HCT116 (cell line): ENCODE measurements around the gene GTF2H4. TPM values are rescaled to one million over a fixed set of nuclear protein-coding genes. Genes with fewer than 3 reads are reported as not detected.

Source experiments
- ATAC-seq: fragments of 200-7000 bp; cut with Tn5 transposase; 2 replicates; pipeline ENCODE4 v1.9.1; 2020; ENCODE audit warnings: mild to moderate bottlenecking, moderate library complexity
- BruUV-seq: library from RNA; stranded (reverse); fragments of 400-500 nt; replicated peaks from 2 replicates; lab custom pipeline; 2021; lab: Mats Ljungman, UMichigan
- CTCF ChIA-PET: fragments of 300-600 bp; sonication (Branson Sonifier 250); formaldehyde crosslinking; loops from one replicate; lab custom pipeline; 2021; ENCODE audit warnings: antibody characterized with exemption; lab: Charles Lee
- POLR2A ChIA-PET: fragments of 300-600, 350-600 bp; sonication (Branson Sonifier 250); formaldehyde crosslinking; loops from one replicate; lab custom pipeline; 2021; ENCODE audit warnings: antibody characterized with exemption; lab: Charles Lee
- RAD21 ChIA-PET, 2 experiments: fragments of 300-600 bp; sonication (Branson Sonifier 250); formaldehyde crosslinking; loops; one replicate each; lab custom pipeline; 2023; ENCODE audit warnings: low total read pairs in 2 of 2; ENCODE audit not compliant: uncharacterized antibody in 2 of 2, unreplicated experiment in 2 of 2, low non-redundant PET in 1 of 2; lab: Charles Lee
- DNase-seq: peaks from one replicate; pipeline ENCODE4 v3.0.0-alpha.2; 2010; ENCODE audit warnings: low read depth, low spot score
- H2AFZ ChIP-seq: fragments of 200-600 bp; shearing (Covaris generic), sonication (generic); 2 replicates; pipeline ENCODE4 v1.6.1; 2017; ENCODE audit warnings: low read depth, mixed run types, mixed read lengths, antibody characterized with exemption, low read length; ENCODE audit not compliant: poor library complexity, severe bottlenecking
- H3K27ac ChIP-seq: 2 replicates; pipeline ENCODE4 v1.5.1; 2012; ENCODE audit warnings: low read depth, low read length
- H3K27me3 ChIP-seq: fragments of 200-600 bp; sonication (generic); 2 replicates; pipeline ENCODE4 v1.6.1; 2016; ENCODE audit warnings: mixed run types, low read length, mixed read lengths; ENCODE audit not compliant: insufficient read depth
- H3K36me3 ChIP-seq, 2 experiments: fragments of 200-500 bp in 1 of 2; fragments of 200-600 bp in 1 of 2; sonication (Bioruptor generic) in 1 of 2; sonication (generic) in 1 of 2; 2 replicates each; pipeline versions ENCODE4 v1.5.1 to v1.6.1; 2014 to 2016; ENCODE audit warnings: low read length in 2 of 2, inconsistent platforms in 1 of 2, mixed read lengths in 1 of 2, mixed run types in 1 of 2; ENCODE audit not compliant: insufficient read depth in 2 of 2, control insufficient read depth in 1 of 2
- H3K4me1 ChIP-seq, 2 experiments: fragments of 200-600 bp in 1 of 2; sonication (generic) in 1 of 2; 2 replicates each; pipeline versions ENCODE4 v1.5.1 to v1.6.1; 2012 to 2017; ENCODE audit warnings: low read length in 2 of 2, inconsistent platforms in 1 of 2, mild to moderate bottlenecking in 1 of 2, mixed read lengths in 1 of 2, mixed run types in 1 of 2, moderate library complexity in 1 of 2; ENCODE audit not compliant: insufficient read depth in 2 of 2, control insufficient read depth in 1 of 2
- H3K4me2 ChIP-seq: fragments of 200-600 bp; sonication (generic); 2 replicates; pipeline ENCODE4 v1.6.1; 2017; ENCODE audit warnings: mixed run types, low read length, mixed read lengths
- H3K4me3 ChIP-seq, 2 experiments: fragments of 200-600 bp in 1 of 2; sonication (generic) in 1 of 2; replicated peaks in 1 of 2; 2 replicates each; pipeline ENCODE4 v1.5.1; 2011 to 2016; ENCODE audit warnings: low read length in 2 of 2, control low read depth in 1 of 2, low read depth in 1 of 2, mild to moderate bottlenecking in 1 of 2, mixed read lengths in 1 of 2, mixed run types in 1 of 2
- H3K79me2 ChIP-seq: fragments of 200-600 bp; sonication (generic); 2 replicates; pipeline ENCODE4 v1.6.1; 2017; ENCODE audit warnings: mild to moderate bottlenecking, mixed run types, low read length, moderate library complexity, mixed read lengths; ENCODE audit not compliant: insufficient read depth
- H3K9ac ChIP-seq: fragments of 200-600 bp; sonication (generic); 2 replicates; pipeline ENCODE4 v1.6.1; 2016; ENCODE audit warnings: low read length, mixed read lengths
- H3K9me2 ChIP-seq: fragments of 200-600 bp; sonication (generic), shearing (Covaris generic); 2 replicates; pipeline ENCODE4 v1.6.1; 2017; ENCODE audit warnings: mixed run types, mild to moderate bottlenecking, moderate library complexity; ENCODE audit not compliant: insufficient read depth
- H3K9me3 ChIP-seq, 2 experiments: fragments of 200-500 bp in 1 of 2; fragments of 200-600 bp in 1 of 2; sonication (Bioruptor generic) in 1 of 2; sonication (generic) in 1 of 2; 2 replicates each; pipeline ENCODE4 v1.6.1; 2014 to 2017; ENCODE audit warnings: low read length in 2 of 2, mixed read lengths in 2 of 2, inconsistent platforms in 1 of 2, low read depth in 1 of 2, mild to moderate bottlenecking in 1 of 2, mixed run types in 1 of 2, moderate library complexity in 1 of 2; ENCODE audit not compliant: control insufficient read depth in 1 of 2, insufficient read depth in 1 of 2
- H4K20me1 ChIP-seq: fragments of 200-600 bp; sonication (generic), shearing (Covaris generic); 2 replicates; pipeline ENCODE4 v1.6.1; 2017; ENCODE audit warnings: mixed run types, mild to moderate bottlenecking, moderate library complexity; ENCODE audit not compliant: insufficient read depth
- ATF3 ChIP-seq: IDR thresholded peaks from 2 replicates; pipeline ENCODE4 v1.6.1; 2012
- CBX3 ChIP-seq: IDR thresholded peaks from 2 replicates; pipeline ENCODE4 v1.6.1; 2012; ENCODE audit warnings: low read depth
- CEBPB ChIP-seq: IDR thresholded peaks from 2 replicates; pipeline ENCODE4 v1.6.1; 2012; ENCODE audit warnings: low read depth
- EZH2phosphoT487 ChIP-seq: fragments of 200-600 bp; IDR thresholded peaks from 2 replicates; pipeline ENCODE4 v1.6.1; 2018; ENCODE audit warnings: antibody characterized with exemption, borderline replicate concordance
- FOSL1 ChIP-seq: IDR thresholded peaks from 2 replicates; pipeline ENCODE4 v1.6.1; 2012; ENCODE audit warnings: low read depth
- JUND ChIP-seq: IDR thresholded peaks from 2 replicates; pipeline ENCODE4 v1.6.1; 2012
- SIN3A ChIP-seq: IDR thresholded peaks from 2 replicates; pipeline ENCODE4 v1.6.1; 2012; ENCODE audit warnings: low read depth
- SP1 ChIP-seq: IDR thresholded peaks from 2 replicates; pipeline ENCODE4 v1.6.1; 2012; ENCODE audit warnings: low read depth
- ZBTB33 ChIP-seq: IDR thresholded peaks from 2 replicates; pipeline ENCODE4 v1.6.1; 2011; ENCODE audit warnings: mild to moderate bottlenecking, low read length, moderate library complexity; ENCODE audit not compliant: insufficient replicate concordance; ENCODE audit errors: extremely low read depth
- ZNF274 ChIP-seq: fragments of 200-500 bp; sonication (Bioruptor generic); IDR thresholded peaks from 2 replicates; pipeline ENCODE4 v1.6.1; 2014; ENCODE audit warnings: mild to moderate bottlenecking, low read depth, low read length, inconsistent platforms
- intact Hi-C: fragments of 100-400 bp; cut with micrococcal nuclease; formaldehyde crosslinking; loops from 2 replicates; pipeline ENCODE4 v1.10.0; 2022
- total RNA-seq: library from RNA; stranded (reverse); gene quantifications from one replicate; pipeline ENCODE4 v1.2.1, GENCODE V29; 2021; ENCODE audit not compliant: unreplicated experiment
- TF ChIP-seq, protein P1 (sequence below), 3 experiments: fragments of 200-600 bp in 1 of 3; sonication (generic) in 1 of 3; IDR thresholded peaks in 2 of 3; conservative IDR thresholded peaks in 1 of 3; 2 replicates each; pipeline ENCODE4 v1.5.1; 2012 to 2017; ENCODE audit warnings: low read depth in 2 of 3, low read length in 2 of 3, antibody characterized with exemption in 1 of 3, borderline replicate concordance in 1 of 3, control low read depth in 1 of 3, mild to moderate bottlenecking in 1 of 3, mixed read lengths in 1 of 3, mixed run types in 1 of 3, moderate library complexity in 1 of 3; ENCODE audit not compliant: insufficient read depth in 1 of 3
- TF ChIP-seq, protein P2 (sequence below): IDR thresholded peaks from 2 replicates; pipeline ENCODE4 v1.6.1; 2012; ENCODE audit warnings: low read depth

Gene GTF2H4
- total RNA-seq, 1 experiment from 2014 or later: 59.7 TPM

GRCh38 chr6:30962716-30963115 lies 54.7 kb downstream of the GTF2H4 start:
- CTCF ChIA-PET: no interaction called here
- DNase-seq: no peak
- no TSS peak for BruUV-seq

GRCh38 chr6:30963641-30964040 lies 55.6 kb downstream of the GTF2H4 start:
- Histone ChIP-seq H4K20me1 (no peaks in the 10 kb centered on the region), H3K36me3 (no peaks in the 10 kb centered on the region), H3K9me2 (no peaks in the 10 kb centered on the region), H3K27ac (no peak overlapping the region), H3K4me3 (no peak overlapping the region), H3K9ac (no peak overlapping the region), H3K4me2 (no peak overlapping the region), H3K4me1 (no peaks in the 10 kb centered on the region; a peak in 1 of 4 replicates), H3K79me2 (no peaks in the 10 kb centered on the region), H2AFZ (no peak overlapping the region), H3K9me3 (no peaks in the 10 kb centered on the region), H3K27me3 (no peaks in the 10 kb centered on the region)
- BruUV-seq: no TSS peak
- POLR2A ChIA-PET: no interaction called here
- RAD21 ChIA-PET: no interaction called here
- CTCF ChIA-PET: no interaction called here
- DNase-seq (no peak), ATAC-seq (no peak)
- intact Hi-C loops: no loop called here
- TF ChIP-seq SIN3A (no peak), CBX3 (no peak), ZBTB33 (no peak), ATF3 (no peak), CEBPB (no peak), SP1 (no peak), FOSL1 (no peak)
- TF ChIP-seq, protein P1, sequence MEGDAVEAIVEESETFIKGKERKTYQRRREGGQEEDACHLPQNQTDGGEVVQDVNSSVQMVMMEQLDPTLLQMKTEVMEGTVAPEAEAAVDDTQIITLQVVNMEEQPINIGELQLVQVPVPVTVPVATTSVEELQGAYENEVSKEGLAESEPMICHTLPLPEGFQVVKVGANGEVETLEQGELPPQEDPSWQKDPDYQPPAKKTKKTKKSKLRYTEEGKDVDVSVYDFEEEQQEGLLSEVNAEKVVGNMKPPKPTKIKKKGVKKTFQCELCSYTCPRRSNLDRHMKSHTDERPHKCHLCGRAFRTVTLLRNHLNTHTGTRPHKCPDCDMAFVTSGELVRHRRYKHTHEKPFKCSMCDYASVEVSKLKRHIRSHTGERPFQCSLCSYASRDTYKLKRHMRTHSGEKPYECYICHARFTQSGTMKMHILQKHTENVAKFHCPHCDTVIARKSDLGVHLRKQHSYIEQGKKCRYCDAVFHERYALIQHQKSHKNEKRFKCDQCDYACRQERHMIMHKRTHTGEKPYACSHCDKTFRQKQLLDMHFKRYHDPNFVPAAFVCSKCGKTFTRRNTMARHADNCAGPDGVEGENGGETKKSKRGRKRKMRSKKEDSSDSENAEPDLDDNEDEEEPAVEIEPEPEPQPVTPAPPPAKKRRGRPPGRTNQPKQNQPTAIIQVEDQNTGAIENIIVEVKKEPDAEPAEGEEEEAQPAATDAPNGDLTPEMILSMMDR (IDR thresholded peaks at IDR 0.05 in 2 of 3, conservative IDR thresholded peaks at IDR 0.05 in 1 of 3; ENCODE audit: borderline replicate concordance in 1 of 3, insufficient read depth in 1 of 3, low read depth in 2 of 3, low read length in 2 of 3): no peak

More at GRCh38 chr6:30962716-30963115, 54.7 kb downstream of the GTF2H4 start:
- no peak overlapping the region for H3K4me2 ChIP-seq
- ChIA-PET RAD21 (no interaction called here), POLR2A (no interaction called here)
- no peak overlapping the region for H3K4me3 ChIP-seq
- no peaks in the 10 kb centered on the region for H3K9me3 ChIP-seq
- no peak overlapping the region for H2AFZ ChIP-seq
- intact Hi-C loops: no loop called here
- no peaks in the 10 kb centered on the region for H3K27me3 ChIP-seq
- no peaks in the 10 kb centered on the region; a peak in 1 of 4 replicates for H3K4me1 ChIP-seq
- TF ChIP-seq SP1: no peak
- TF ChIP-seq CBX3: no peak
- TF ChIP-seq ZNF274: no peak
- TF ChIP-seq, protein P2, sequence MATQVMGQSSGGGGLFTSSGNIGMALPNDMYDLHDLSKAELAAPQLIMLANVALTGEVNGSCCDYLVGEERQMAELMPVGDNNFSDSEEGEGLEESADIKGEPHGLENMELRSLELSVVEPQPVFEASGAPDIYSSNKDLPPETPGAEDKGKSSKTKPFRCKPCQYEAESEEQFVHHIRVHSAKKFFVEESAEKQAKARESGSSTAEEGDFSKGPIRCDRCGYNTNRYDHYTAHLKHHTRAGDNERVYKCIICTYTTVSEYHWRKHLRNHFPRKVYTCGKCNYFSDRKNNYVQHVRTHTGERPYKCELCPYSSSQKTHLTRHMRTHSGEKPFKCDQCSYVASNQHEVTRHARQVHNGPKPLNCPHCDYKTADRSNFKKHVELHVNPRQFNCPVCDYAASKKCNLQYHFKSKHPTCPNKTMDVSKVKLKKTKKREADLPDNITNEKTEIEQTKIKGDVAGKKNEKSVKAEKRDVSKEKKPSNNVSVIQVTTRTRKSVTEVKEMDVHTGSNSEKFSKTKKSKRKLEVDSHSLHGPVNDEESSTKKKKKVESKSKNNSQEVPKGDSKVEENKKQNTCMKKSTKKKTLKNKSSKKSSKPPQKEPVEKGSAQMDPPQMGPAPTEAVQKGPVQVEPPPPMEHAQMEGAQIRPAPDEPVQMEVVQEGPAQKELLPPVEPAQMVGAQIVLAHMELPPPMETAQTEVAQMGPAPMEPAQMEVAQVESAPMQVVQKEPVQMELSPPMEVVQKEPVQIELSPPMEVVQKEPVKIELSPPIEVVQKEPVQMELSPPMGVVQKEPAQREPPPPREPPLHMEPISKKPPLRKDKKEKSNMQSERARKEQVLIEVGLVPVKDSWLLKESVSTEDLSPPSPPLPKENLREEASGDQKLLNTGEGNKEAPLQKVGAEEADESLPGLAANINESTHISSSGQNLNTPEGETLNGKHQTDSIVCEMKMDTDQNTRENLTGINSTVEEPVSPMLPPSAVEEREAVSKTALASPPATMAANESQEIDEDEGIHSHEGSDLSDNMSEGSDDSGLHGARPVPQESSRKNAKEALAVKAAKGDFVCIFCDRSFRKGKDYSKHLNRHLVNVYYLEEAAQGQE: no peak
- TF ChIP-seq EZH2phosphoT487: no peak
- no peak for TF ChIP-seq JUND
- no peak overlapping the region for H3K9ac ChIP-seq
- no peaks in the 10 kb centered on the region for H3K79me2 ChIP-seq
- no peak for ATAC-seq
- H3K9me2 ChIP-seq: no peaks in the 10 kb centered on the region
- no peak overlapping the region for H3K27ac ChIP-seq
- no peaks in the 10 kb centered on the region for H3K36me3 ChIP-seq
- H4K20me1 ChIP-seq: no peaks in the 10 kb centered on the region
